ENCODE results near the gene LTBP1.
A peak's percentile ranks its signal among the peaks of the same experiment; 100 is the strongest.
"Not testable (repeated sequence)": the region's sequence is repeated elsewhere in the genome, so short reads cannot be mapped to it uniquely, and the experiment has no call there.

LTBP1 gene

GRCh38 chr2:33388996-33389395 is 442.2 kb downstream of the LTBP1 start:
- Histone ChIP-seq H3K4me3 (ENCODE audit: extremely low read depth, insufficient read depth, low read length, poor library complexity, severe bottlenecking) (no peak overlapping the region), H3K27ac (ENCODE audit: low read depth, low read length, severe bottlenecking) (no peak overlapping the region), H3K4me1 (ENCODE audit: control insufficient read depth, insufficient read depth, low read length, poor library complexity, severe bottlenecking) (no peaks in the 10 kb centered on the region), H3K36me3 (ENCODE audit: control insufficient read depth, insufficient read depth, low read length) (peaks cover 4% of the 10 kb centered on the region), H3K9me3 (ENCODE audit: control insufficient read depth, low read length) (no peaks in the 10 kb centered on the region)
- 88 to 89% methylated on average over 6 to 11 of the region's 14 CpGs for WGBS, 2 experiments (ENCODE audit: insufficient coverage in 2 of 2)

GRCh38 chr2:33389695-33390094 is 442.9 kb downstream of the LTBP1 start:
- not testable (repeated sequence) for H3K9me3 ChIP-seq (ENCODE audit: control insufficient read depth, low read length); H3K36me3 ChIP-seq (ENCODE audit: control insufficient read depth, insufficient read depth, low read length); H3K27ac ChIP-seq (ENCODE audit: low read depth, low read length, severe bottlenecking); H3K4me1 ChIP-seq (ENCODE audit: control insufficient read depth, insufficient read depth, low read length, poor library complexity, severe bottlenecking); H3K4me3 ChIP-seq (ENCODE audit: extremely low read depth, insufficient read depth, low read length, poor library complexity, severe bottlenecking)
- 71 to 81% methylated on average over 2 to 4 of the region's 6 CpGs for WGBS, 2 experiments (ENCODE audit: insufficient coverage in 2 of 2)

GRCh38 chr2:33391529-33392255 is 444.9 kb downstream of the LTBP1 start:
- Histone ChIP-seq H3K36me3 (ENCODE audit: control insufficient read depth, insufficient read depth, low read length) (peaks cover 4% of the 10 kb centered on the region), H3K9me3 (ENCODE audit: control insufficient read depth, low read length) (no peaks in the 10 kb centered on the region), H3K4me1 (ENCODE audit: control insufficient read depth, insufficient read depth, low read length, poor library complexity, severe bottlenecking) (no peaks in the 10 kb centered on the region), H3K4me3 (ENCODE audit: extremely low read depth, insufficient read depth, low read length, poor library complexity, severe bottlenecking) (no peak overlapping the region), H3K27ac (ENCODE audit: low read depth, low read length, severe bottlenecking) (no peak overlapping the region)
- 92 to 96% methylated on average over 3 of the region's 5 CpGs for WGBS, 2 experiments (ENCODE audit: insufficient coverage in 2 of 2)

- Histone ChIP-seq H3K9me3 (ENCODE audit: control insufficient read depth, low read length) (no peaks in the 10 kb centered on the region), H3K36me3 (ENCODE audit: control insufficient read depth, insufficient read depth, low read length) (peaks cover 4% of the 10 kb centered on the region), H3K4me1 (ENCODE audit: control insufficient read depth, insufficient read depth, low read length, poor library complexity, severe bottlenecking) (no peaks in the 10 kb centered on the region), H3K4me3 (ENCODE audit: extremely low read depth, insufficient read depth, low read length, poor library complexity, severe bottlenecking) (no peak overlapping the region), H3K27ac (ENCODE audit: low read depth, low read length, severe bottlenecking) (no peak overlapping the region)
- WGBS, 2 experiments (ENCODE audit: insufficient coverage in 2 of 2), result 85 to 87% methylated on average over 2 to 4 of the region's 4 CpGs
Observed at GRCh38 chr2:33392366-33392765, 445.6 kb downstream of the LTBP1 start.

GRCh38 chr2:33395034-33395433 is 448.3 kb downstream of the LTBP1 start:
- Histone ChIP-seq H3K27ac (ENCODE audit: low read depth, low read length, severe bottlenecking) (no peak overlapping the region), H3K36me3 (ENCODE audit: control insufficient read depth, insufficient read depth, low read length) (peaks cover 7% of the 10 kb centered on the region), H3K4me3 (ENCODE audit: extremely low read depth, insufficient read depth, low read length, poor library complexity, severe bottlenecking) (no peak overlapping the region), H3K9me3 (ENCODE audit: control insufficient read depth, low read length) (no peaks in the 10 kb centered on the region), H3K4me1 (ENCODE audit: control insufficient read depth, insufficient read depth, low read length, poor library complexity, severe bottlenecking) (no peaks in the 10 kb centered on the region)
- WGBS, 2 experiments (ENCODE audit: insufficient coverage in 2 of 2), result 94% methylated on average over 2 of the region's 3 CpGs; no CpG with 5 or more reads in 1 of the 2 experiments

- H3K36me3 ChIP-seq (ENCODE audit: control insufficient read depth, insufficient read depth, low read length), result peaks cover 7% of the 10 kb centered on the region
Observed at GRCh38 chr2:33395655-33396249, 449.0 kb downstream of the LTBP1 start.

GRCh38 chr2:33404321-33404720 is 457.6 kb downstream of the LTBP1 start:
- WGBS, 2 experiments (ENCODE audit: insufficient coverage in 2 of 2), result 84 to 94% methylated on average over 3 to 5 of the region's 5 CpGs
- peaks cover 10% of the 10 kb centered on the region for H3K9me3 ChIP-seq (ENCODE audit: control insufficient read depth, low read length)
- no peaks in the 10 kb centered on the region for H3K4me1 ChIP-seq (ENCODE audit: control insufficient read depth, insufficient read depth, low read length, poor library complexity, severe bottlenecking)
- H3K36me3 ChIP-seq (ENCODE audit: control insufficient read depth, insufficient read depth, low read length), result no peaks in the 10 kb centered on the region
- no peak overlapping the region for H3K4me3 ChIP-seq (ENCODE audit: extremely low read depth, insufficient read depth, low read length, poor library complexity, severe bottlenecking)
- no peak overlapping the region for H3K27ac ChIP-seq (ENCODE audit: low read depth, low read length, severe bottlenecking)

More at GRCh38 chr2:33395655-33396249, 449.0 kb downstream of the LTBP1 start:
- no peaks in the 10 kb centered on the region for H3K4me1 ChIP-seq (ENCODE audit: control insufficient read depth, insufficient read depth, low read length, poor library complexity, severe bottlenecking)
- no peak overlapping the region for H3K4me3 ChIP-seq (ENCODE audit: extremely low read depth, insufficient read depth, low read length, poor library complexity, severe bottlenecking)
- H3K9me3 ChIP-seq (ENCODE audit: control insufficient read depth, low read length), result no peaks in the 10 kb centered on the region
- no peak overlapping the region for H3K27ac ChIP-seq (ENCODE audit: low read depth, low read length, severe bottlenecking)

- H3K27ac ChIP-seq (ENCODE audit: low read depth, low read length, severe bottlenecking), result no peak overlapping the region
- no peak overlapping the region for H3K4me3 ChIP-seq (ENCODE audit: extremely low read depth, insufficient read depth, low read length, poor library complexity, severe bottlenecking)
- H3K36me3 ChIP-seq (ENCODE audit: control insufficient read depth, insufficient read depth, low read length), result no peaks in the 10 kb centered on the region
- H3K9me3 ChIP-seq (ENCODE audit: control insufficient read depth, low read length), result peaks cover 10% of the 10 kb centered on the region
- WGBS, 2 experiments (ENCODE audit: insufficient coverage in 2 of 2), result 80 to 90% methylated on average over 1 to 2 of the region's 2 CpGs
- H3K4me1 ChIP-seq (ENCODE audit: control insufficient read depth, insufficient read depth, low read length, poor library complexity, severe bottlenecking), result peaks cover under 1% of the 10 kb centered on the region
Observed at GRCh38 chr2:33406622-33407021, 459.9 kb downstream of the LTBP1 start.

- no peaks in the 10 kb centered on the region for H3K36me3 ChIP-seq (ENCODE audit: control insufficient read depth, insufficient read depth, low read length)
- H3K27ac ChIP-seq (ENCODE audit: low read depth, low read length, severe bottlenecking), result no peak overlapping the region
- H3K4me3 ChIP-seq (ENCODE audit: extremely low read depth, insufficient read depth, low read length, poor library complexity, severe bottlenecking), result no peak overlapping the region
- H3K4me1 ChIP-seq (ENCODE audit: control insufficient read depth, insufficient read depth, low read length, poor library complexity, severe bottlenecking), result peaks cover 11% of the 10 kb centered on the region
- WGBS, 2 experiments (ENCODE audit: insufficient coverage in 2 of 2), result 93 to 100% methylated on average over 1 to 2 of the region's 2 CpGs
- peaks cover 10% of the 10 kb centered on the region for H3K9me3 ChIP-seq (ENCODE audit: control insufficient read depth, low read length)
Observed at GRCh38 chr2:33408109-33408508, 461.4 kb downstream of the LTBP1 start.

- H3K36me3 ChIP-seq (ENCODE audit: control insufficient read depth, insufficient read depth, low read length), result no peaks in the 10 kb centered on the region
- H3K27ac ChIP-seq (ENCODE audit: low read depth, low read length, severe bottlenecking), result no peak overlapping the region
- no peak overlapping the region for H3K4me3 ChIP-seq (ENCODE audit: extremely low read depth, insufficient read depth, low read length, poor library complexity, severe bottlenecking)
- WGBS, 2 experiments (ENCODE audit: insufficient coverage in 2 of 2), result no CpG with 5 or more reads among the region's 1 CpG
- H3K4me1 ChIP-seq (ENCODE audit: control insufficient read depth, insufficient read depth, low read length, poor library complexity, severe bottlenecking), result peaks cover 11% of the 10 kb centered on the region
- H3K9me3 ChIP-seq (ENCODE audit: control insufficient read depth, low read length), result peaks cover 10% of the 10 kb centered on the region
Observed at GRCh38 chr2:33409417-33409955, 462.7 kb downstream of the LTBP1 start.

- peak overlapping the region; percentile 32 for H3K27ac ChIP-seq (ENCODE audit: low read depth, low read length, severe bottlenecking)
- no peak overlapping the region for H3K4me3 ChIP-seq (ENCODE audit: extremely low read depth, insufficient read depth, low read length, poor library complexity, severe bottlenecking)
- WGBS, 2 experiments (ENCODE audit: insufficient coverage in 2 of 2), result 78% methylated on average over 3 of the region's 3 CpGs; no CpG with 5 or more reads in 1 of the 2 experiments
- H3K9me3 ChIP-seq (ENCODE audit: control insufficient read depth, low read length), result peaks cover 10% of the 10 kb centered on the region
- H3K36me3 ChIP-seq (ENCODE audit: control insufficient read depth, insufficient read depth, low read length), result no peaks in the 10 kb centered on the region
- peaks cover 11% of the 10 kb centered on the region for H3K4me1 ChIP-seq (ENCODE audit: control insufficient read depth, insufficient read depth, low read length, poor library complexity, severe bottlenecking)
Observed at GRCh38 chr2:33411765-33412164, 465.0 kb downstream of the LTBP1 start.

Data from mesodermal cell (in vitro differentiated cells).